GM12873 (cell line): Measurements from ENCODE around the gene TBC1D8.

Experiments
- TF ChIP-seq, protein P1 (sequence below): IDR thresholded peaks from 2 replicates; pipeline ENCODE4 v1.5.1; 2012; ENCODE audit warnings: low read depth, mild to moderate bottlenecking, moderate library complexity, low read length, control low read depth; ENCODE audit not compliant: insufficient read depth; ENCODE audit errors: missing control alignments

Gene TBC1D8

DNA sequence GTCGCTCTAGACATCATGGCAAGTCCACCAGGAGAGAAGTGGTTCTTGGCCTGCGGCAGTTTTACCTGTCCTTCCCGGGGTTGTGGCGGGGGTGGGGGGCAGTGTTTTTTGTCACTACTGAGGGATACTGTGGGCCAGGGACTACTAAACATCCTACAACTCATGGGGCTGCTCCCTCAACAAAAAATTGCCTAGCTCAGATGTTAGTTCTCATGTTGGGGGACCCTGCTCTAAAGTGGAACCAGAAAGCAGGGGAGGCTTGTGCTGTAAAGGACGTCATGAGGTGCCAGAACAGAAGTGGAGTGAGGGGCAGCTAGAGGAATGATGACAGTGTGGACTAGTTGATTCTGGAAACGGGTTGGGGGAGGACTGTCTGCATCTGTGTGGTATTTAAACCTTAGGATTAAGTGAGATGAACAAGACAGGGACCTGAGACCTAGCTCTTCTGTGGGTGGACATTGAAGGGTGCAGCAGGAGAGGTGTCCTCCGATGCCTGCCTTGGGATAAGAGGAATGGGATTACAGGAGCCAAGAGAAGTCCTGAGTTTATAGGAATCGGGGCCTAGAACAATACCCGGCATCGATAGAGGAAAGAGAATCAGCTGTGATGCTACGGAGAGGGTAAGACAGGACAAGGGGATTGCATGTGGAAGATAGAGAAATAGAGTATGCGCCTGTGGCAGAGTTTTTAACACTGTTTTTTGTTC lies 146.4 kb downstream of the TBC1D8 start:
- TF ChIP-seq, protein P1, sequence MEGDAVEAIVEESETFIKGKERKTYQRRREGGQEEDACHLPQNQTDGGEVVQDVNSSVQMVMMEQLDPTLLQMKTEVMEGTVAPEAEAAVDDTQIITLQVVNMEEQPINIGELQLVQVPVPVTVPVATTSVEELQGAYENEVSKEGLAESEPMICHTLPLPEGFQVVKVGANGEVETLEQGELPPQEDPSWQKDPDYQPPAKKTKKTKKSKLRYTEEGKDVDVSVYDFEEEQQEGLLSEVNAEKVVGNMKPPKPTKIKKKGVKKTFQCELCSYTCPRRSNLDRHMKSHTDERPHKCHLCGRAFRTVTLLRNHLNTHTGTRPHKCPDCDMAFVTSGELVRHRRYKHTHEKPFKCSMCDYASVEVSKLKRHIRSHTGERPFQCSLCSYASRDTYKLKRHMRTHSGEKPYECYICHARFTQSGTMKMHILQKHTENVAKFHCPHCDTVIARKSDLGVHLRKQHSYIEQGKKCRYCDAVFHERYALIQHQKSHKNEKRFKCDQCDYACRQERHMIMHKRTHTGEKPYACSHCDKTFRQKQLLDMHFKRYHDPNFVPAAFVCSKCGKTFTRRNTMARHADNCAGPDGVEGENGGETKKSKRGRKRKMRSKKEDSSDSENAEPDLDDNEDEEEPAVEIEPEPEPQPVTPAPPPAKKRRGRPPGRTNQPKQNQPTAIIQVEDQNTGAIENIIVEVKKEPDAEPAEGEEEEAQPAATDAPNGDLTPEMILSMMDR = no peak

DNA sequence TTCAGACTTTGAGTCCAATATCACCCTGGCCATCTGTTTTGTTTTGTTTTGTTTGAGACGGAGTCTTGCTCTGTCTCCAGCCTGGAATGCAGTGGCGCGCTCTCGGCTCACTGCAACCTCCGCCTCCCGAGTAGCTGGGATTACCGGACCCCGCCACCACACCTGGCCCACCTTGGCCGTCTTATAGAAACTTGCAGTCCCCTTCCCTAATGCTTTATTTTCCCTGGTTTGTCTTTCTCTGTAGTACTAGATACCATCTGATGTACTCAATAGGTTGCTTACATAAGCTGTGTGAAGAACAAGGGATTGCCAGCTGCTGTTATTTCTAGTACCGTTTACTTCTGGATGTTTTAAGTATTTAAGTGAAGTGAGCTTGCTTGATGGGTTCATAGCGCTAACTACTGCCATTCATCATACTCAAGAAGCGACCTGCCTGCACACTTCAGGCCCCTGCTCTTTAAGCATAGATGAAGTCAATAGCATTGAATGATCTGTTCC lies 147.9 kb downstream of the TBC1D8 start:
- TF ChIP-seq, protein P1 = no peak

DNA sequence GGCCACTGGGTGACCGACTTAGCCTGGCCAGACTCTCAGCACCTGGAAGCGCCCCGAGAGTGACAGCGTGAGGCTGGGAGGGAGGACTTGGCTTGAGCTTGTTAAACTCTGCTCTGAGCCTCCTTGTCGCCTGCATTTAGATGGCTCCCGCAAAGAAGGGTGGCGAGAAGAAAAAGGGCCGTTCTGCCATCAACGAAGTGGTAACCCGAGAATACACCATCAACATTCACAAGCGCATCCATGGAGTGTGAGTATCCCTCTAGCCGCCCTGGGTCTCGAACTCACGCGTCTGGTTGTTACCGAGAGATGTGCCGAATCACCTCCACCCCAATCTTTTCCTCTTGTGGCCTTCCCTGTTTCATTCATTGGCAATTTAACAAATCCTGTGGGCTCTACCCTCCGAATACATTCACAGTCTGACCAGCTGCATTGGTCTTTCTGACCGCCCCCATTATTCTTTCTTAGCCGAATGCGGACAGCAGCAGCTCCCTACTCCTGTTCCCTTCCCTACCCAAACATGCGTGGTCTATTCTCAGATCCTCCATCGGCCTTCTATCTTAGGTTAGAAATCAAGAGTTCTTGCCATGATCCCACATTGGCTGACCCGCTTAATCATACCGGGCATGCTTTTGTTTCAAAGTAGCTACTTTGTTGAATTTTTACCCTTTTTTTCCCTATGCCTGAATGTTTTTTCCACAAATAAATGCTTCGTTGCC lies 148.5 kb downstream of the TBC1D8 start:
- TF ChIP-seq, protein P1 = no peak

DNA sequence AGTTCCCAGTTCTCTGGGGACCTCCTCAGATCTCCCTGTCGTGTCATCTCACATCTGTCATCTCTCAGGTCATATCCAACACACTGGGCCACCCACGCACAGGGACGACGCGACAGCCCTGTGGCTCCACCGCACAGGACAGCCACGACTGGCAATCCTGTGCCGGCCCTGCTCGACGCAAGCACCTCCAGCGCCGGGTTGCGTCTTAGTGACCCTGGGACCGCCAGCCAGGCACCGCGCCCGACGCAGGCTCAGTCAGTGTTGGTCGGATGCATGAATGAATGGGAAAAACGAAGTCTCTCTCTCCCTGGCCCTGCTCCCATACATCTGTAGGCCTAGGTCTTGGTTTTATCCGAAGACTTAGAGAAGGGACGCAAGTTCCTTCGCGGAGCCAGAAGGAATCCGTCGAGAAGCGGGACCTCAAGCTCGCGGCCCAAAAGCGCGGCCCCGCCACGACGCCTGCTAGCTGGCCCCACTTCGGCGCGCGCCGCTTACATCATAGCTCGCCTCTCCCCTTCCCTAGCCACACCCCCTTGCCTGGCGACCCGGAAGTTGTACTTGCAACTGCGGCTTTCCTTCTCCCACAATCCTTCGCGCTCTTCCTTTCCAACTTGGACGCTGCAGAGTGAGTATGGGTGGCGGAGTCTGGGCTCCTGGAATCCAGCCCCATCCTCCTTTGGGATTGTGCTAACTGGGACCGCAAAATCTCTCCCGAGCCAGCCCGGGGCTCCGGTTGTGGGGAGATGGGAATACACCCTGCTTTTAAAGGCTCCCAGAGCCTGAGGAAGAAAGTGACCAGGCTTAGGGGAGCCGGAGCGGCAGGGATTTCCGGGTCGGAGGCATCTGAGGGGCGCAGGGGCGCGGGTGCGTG lies 149.3 kb downstream of the TBC1D8 start, which contains the start of gene RPL31:
RPL31 (plus strand) TSS at position 599 of the 871 bp plus-strand sequence. CDS start 413 bp downstream, outside the sequence.
- TF ChIP-seq, protein P1 = no peak

DNA sequence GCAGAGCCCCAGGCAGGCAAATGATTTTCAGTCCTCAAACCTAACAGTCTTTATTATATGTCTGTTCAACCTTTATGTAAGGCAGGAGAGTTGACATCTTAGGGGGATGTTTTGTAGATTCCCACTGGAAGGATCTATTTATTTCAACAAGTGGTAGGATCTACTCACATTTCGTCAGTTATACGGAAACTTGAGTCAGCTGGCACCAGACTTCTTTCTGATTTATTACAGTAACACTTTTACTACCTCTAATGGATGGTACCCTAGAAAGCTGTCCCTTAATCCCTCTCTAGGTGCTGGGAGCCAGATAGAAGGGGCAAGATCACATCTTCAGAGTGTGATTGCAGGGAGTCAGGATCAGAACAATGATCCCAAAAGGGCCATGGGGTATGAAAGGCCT lies 151.2 kb downstream of the TBC1D8 start:
- TF ChIP-seq, protein P1 = no peak

DNA sequence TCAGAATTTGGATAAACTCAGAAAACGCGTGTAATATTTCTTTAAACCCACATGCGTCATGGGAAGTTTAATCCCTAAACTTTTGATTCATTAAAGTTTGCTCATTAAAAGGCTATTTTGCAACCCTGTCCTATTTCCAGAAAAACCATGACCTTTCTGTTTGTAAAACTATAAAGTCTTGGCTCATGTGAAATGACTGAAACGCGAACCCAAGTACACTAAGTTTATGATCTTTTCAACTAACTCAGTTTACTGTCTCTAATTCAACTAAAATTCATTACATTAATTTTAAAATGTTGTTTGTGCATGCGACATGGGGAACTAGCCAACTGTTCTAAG lies 153.0 kb downstream of the TBC1D8 start:
- TF ChIP-seq, protein P1 = no peak

DNA sequence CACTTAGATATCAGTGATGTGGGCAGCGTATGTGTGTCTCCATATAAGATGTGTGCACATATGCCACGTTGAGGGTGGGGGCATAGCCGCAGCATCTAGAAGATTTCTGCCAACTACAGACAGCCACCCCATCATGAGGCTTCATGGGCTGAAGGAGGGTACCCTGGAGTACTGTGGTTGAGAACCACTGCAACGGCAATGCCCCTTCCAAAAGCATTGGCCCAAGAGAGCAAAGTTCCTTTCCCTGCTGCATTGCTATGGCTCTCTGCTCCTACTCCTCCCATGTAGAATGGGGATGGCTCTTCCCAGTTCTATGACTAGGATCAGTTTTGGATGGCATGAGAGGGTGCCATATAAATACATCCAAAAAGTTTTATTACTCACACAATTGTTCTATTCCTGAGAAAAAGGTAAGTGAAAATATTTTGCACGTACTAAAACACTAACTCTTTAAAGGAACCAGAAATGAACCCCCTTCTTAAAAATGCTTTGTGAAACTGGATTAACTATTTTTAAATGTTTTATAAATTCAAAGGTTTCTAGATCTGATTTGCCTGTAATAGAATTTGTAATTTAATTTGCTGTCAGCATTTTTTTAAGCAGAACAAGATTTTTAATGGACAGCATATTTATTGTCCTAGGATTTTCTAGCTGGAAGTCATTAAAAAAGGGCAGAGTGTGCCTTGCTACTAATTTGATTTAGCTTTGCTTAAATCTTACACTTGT lies 153.5 kb downstream of the TBC1D8 start:
- TF ChIP-seq, protein P1 = no peak
